RPMI7951 (cell line): ENCODE data around the gene ENKUR. TPM values are rescaled to one million over a fixed set of nuclear protein-coding genes. Genes with fewer than 3 reads are reported as not detected.

ENCODE experiments used
- DNase-seq: peaks from one replicate; pipeline ENCODE4 v3.0.0-alpha.2; 2012; ENCODE audit warnings: low read depth
- total RNA-seq: library from RNA; depleted of rRNA; stranded (reverse); fragments of >200 nt; shearing (Covaris generic); gene quantifications from 2 replicates; pipeline ENCODE4 v1.2.3, GENCODE V29; 2014; rRNA removed

The ENKUR gene
- total RNA-seq, 1 experiment from 2014 or later = 0.24 TPM

- DNase-seq = peak; percentile 75
Observed at GRCh38 chr10:24947304-24948097, 68.5 kb downstream of the ENKUR start.

- peak; percentile 87 for DNase-seq
Observed at GRCh38 chr10:24944512-24945255, 71.3 kb downstream of the ENKUR start.

- DNase-seq = no peak
Observed at GRCh38 chr10:24938525-24938924, 77.4 kb downstream of the ENKUR start.

- DNase-seq = no peak
Observed at GRCh38 chr10:24938076-24938475, 77.9 kb downstream of the ENKUR start.

- DNase-seq = no peak
Observed at GRCh38 chr10:24935504-24936292, 80.3 kb downstream of the ENKUR start.

Other genes starting within 250 kb of the ENKUR start
- not detected in 2 replicates for gene PRTFDC1, start 63.6 kb downstream of the ENKUR start, total RNA-seq
- 4.5 and 4.8 TPM in 2 replicates for gene THNSL1, start 454 bp upstream of the ENKUR start, total RNA-seq
- gene GPR158, start 158.8 kb upstream of the ENKUR start, total RNA-seq = 10.0 and 13.7 TPM in 2 replicates